HCT116 (cell line): Measurements from ENCODE around the gene INPP5D. TPM values are rescaled to one million over a fixed set of nuclear protein-coding genes. Genes with fewer than 3 reads are reported as not detected.

ENCODE experiments used
- ATAC-seq: fragments of 200-7000 bp; cut with Tn5 transposase; 2 replicates; pipeline ENCODE4 v1.9.1; 2020; ENCODE audit warnings: mild to moderate bottlenecking, moderate library complexity
- BruUV-seq: library from RNA; stranded (reverse); fragments of 400-500 nt; replicated peaks from 2 replicates; lab custom pipeline; 2021; lab: Mats Ljungman, UMichigan
- CTCF ChIA-PET: fragments of 300-600 bp; sonication (Branson Sonifier 250); formaldehyde crosslinking; loops from one replicate; lab custom pipeline; 2021; ENCODE audit warnings: antibody characterized with exemption; lab: Charles Lee
- POLR2A ChIA-PET: fragments of 300-600, 350-600 bp; sonication (Branson Sonifier 250); formaldehyde crosslinking; loops from one replicate; lab custom pipeline; 2021; ENCODE audit warnings: antibody characterized with exemption; lab: Charles Lee
- RAD21 ChIA-PET, 2 experiments: fragments of 300-600 bp; sonication (Branson Sonifier 250); formaldehyde crosslinking; loops; one replicate each; lab custom pipeline; 2023; ENCODE audit warnings: low total read pairs in 2 of 2; ENCODE audit not compliant: uncharacterized antibody in 2 of 2, unreplicated experiment in 2 of 2, low non-redundant PET in 1 of 2; lab: Charles Lee
- DNase-seq: peaks from one replicate; pipeline ENCODE4 v3.0.0-alpha.2; 2010; ENCODE audit warnings: low read depth, low spot score
- H2AFZ ChIP-seq: fragments of 200-600 bp; shearing (Covaris generic), sonication (generic); 2 replicates; pipeline ENCODE4 v1.6.1; 2017; ENCODE audit warnings: low read depth, mixed run types, mixed read lengths, antibody characterized with exemption, low read length; ENCODE audit not compliant: poor library complexity, severe bottlenecking
- H3K27ac ChIP-seq: 2 replicates; pipeline ENCODE4 v1.5.1; 2012; ENCODE audit warnings: low read depth, low read length
- H3K27me3 ChIP-seq: fragments of 200-600 bp; sonication (generic); 2 replicates; pipeline ENCODE4 v1.6.1; 2016; ENCODE audit warnings: mixed run types, low read length, mixed read lengths; ENCODE audit not compliant: insufficient read depth
- H3K36me3 ChIP-seq, 2 experiments: fragments of 200-500 bp in 1 of 2; fragments of 200-600 bp in 1 of 2; sonication (Bioruptor generic) in 1 of 2; sonication (generic) in 1 of 2; 2 replicates each; pipeline versions ENCODE4 v1.5.1 to v1.6.1; 2014 to 2016; ENCODE audit warnings: low read length in 2 of 2, inconsistent platforms in 1 of 2, mixed read lengths in 1 of 2, mixed run types in 1 of 2; ENCODE audit not compliant: insufficient read depth in 2 of 2, control insufficient read depth in 1 of 2
- H3K4me1 ChIP-seq, 2 experiments: fragments of 200-600 bp in 1 of 2; sonication (generic) in 1 of 2; 2 replicates each; pipeline versions ENCODE4 v1.5.1 to v1.6.1; 2012 to 2017; ENCODE audit warnings: low read length in 2 of 2, inconsistent platforms in 1 of 2, mild to moderate bottlenecking in 1 of 2, mixed read lengths in 1 of 2, mixed run types in 1 of 2, moderate library complexity in 1 of 2; ENCODE audit not compliant: insufficient read depth in 2 of 2, control insufficient read depth in 1 of 2
- H3K4me2 ChIP-seq: fragments of 200-600 bp; sonication (generic); 2 replicates; pipeline ENCODE4 v1.6.1; 2017; ENCODE audit warnings: mixed run types, low read length, mixed read lengths
- H3K4me3 ChIP-seq, 2 experiments: fragments of 200-600 bp in 1 of 2; sonication (generic) in 1 of 2; replicated peaks in 1 of 2; 2 replicates each; pipeline ENCODE4 v1.5.1; 2011 to 2016; ENCODE audit warnings: low read length in 2 of 2, control low read depth in 1 of 2, low read depth in 1 of 2, mild to moderate bottlenecking in 1 of 2, mixed read lengths in 1 of 2, mixed run types in 1 of 2
- H3K79me2 ChIP-seq: fragments of 200-600 bp; sonication (generic); 2 replicates; pipeline ENCODE4 v1.6.1; 2017; ENCODE audit warnings: mild to moderate bottlenecking, mixed run types, low read length, moderate library complexity, mixed read lengths; ENCODE audit not compliant: insufficient read depth
- H3K9ac ChIP-seq: fragments of 200-600 bp; sonication (generic); 2 replicates; pipeline ENCODE4 v1.6.1; 2016; ENCODE audit warnings: low read length, mixed read lengths
- H3K9me2 ChIP-seq: fragments of 200-600 bp; sonication (generic), shearing (Covaris generic); 2 replicates; pipeline ENCODE4 v1.6.1; 2017; ENCODE audit warnings: mixed run types, mild to moderate bottlenecking, moderate library complexity; ENCODE audit not compliant: insufficient read depth
- H3K9me3 ChIP-seq, 2 experiments: fragments of 200-500 bp in 1 of 2; fragments of 200-600 bp in 1 of 2; sonication (Bioruptor generic) in 1 of 2; sonication (generic) in 1 of 2; 2 replicates each; pipeline ENCODE4 v1.6.1; 2014 to 2017; ENCODE audit warnings: low read length in 2 of 2, mixed read lengths in 2 of 2, inconsistent platforms in 1 of 2, low read depth in 1 of 2, mild to moderate bottlenecking in 1 of 2, mixed run types in 1 of 2, moderate library complexity in 1 of 2; ENCODE audit not compliant: control insufficient read depth in 1 of 2, insufficient read depth in 1 of 2
- H4K20me1 ChIP-seq: fragments of 200-600 bp; sonication (generic), shearing (Covaris generic); 2 replicates; pipeline ENCODE4 v1.6.1; 2017; ENCODE audit warnings: mixed run types, mild to moderate bottlenecking, moderate library complexity; ENCODE audit not compliant: insufficient read depth
- EGR1 ChIP-seq: IDR thresholded peaks from 2 replicates; pipeline ENCODE4 v1.6.1; 2012; ENCODE audit warnings: low read depth
- POLR2A ChIP-seq: IDR thresholded peaks from 2 replicates; pipeline ENCODE4 v1.7.0; 2011; ENCODE audit warnings: borderline replicate concordance; ENCODE audit not compliant: insufficient read depth, insufficient read length; ENCODE audit errors: extremely low read depth
- POLR2AphosphoS5 ChIP-seq: IDR thresholded peaks from 2 replicates; pipeline ENCODE4 v1.6.1; 2011; ENCODE audit warnings: mild to moderate bottlenecking, low read depth, low read length, moderate library complexity
- SP1 ChIP-seq: IDR thresholded peaks from 2 replicates; pipeline ENCODE4 v1.6.1; 2012; ENCODE audit warnings: low read depth
- TCF7L2 ChIP-seq: IDR thresholded peaks from 2 replicates; pipeline ENCODE4 v1.7.0; 2011; ENCODE audit warnings: borderline replicate concordance, inconsistent platforms; ENCODE audit not compliant: insufficient read depth, insufficient read length; ENCODE audit errors: extremely low read depth
- intact Hi-C: fragments of 100-400 bp; cut with micrococcal nuclease; formaldehyde crosslinking; loops from 2 replicates; pipeline ENCODE4 v1.10.0; 2022
- total RNA-seq: library from RNA; stranded (reverse); gene quantifications from one replicate; pipeline ENCODE4 v1.2.1, GENCODE V29; 2021; ENCODE audit not compliant: unreplicated experiment

Gene INPP5D
- total RNA-seq, 1 experiment from 2014 or later = 1.8 TPM

- Histone ChIP-seq H3K4me2 (no peak overlapping the region), H3K27ac (no peak overlapping the region), H4K20me1 (no peaks in the 10 kb centered on the region)
- CTCF ChIA-PET = no interaction called here
- TF ChIP-seq SP1 = no peak
- TF ChIP-seq, all 23 proteins: peak for 0
- RAD21 ChIA-PET = no interaction called here
- Histone ChIP-seq H3K9me2 (no peaks in the 10 kb centered on the region), H3K27me3 (0 out of 2 replicates have a peak, but pooled peaks cover 6% of the 10 kb centered on the region), H2AFZ (no peak overlapping the region), H3K9me3 (no peaks in the 10 kb centered on the region), H3K4me1 (no peaks in the 10 kb centered on the region), H3K9ac (no peak overlapping the region), H3K36me3 (no peaks in the 10 kb centered on the region), H3K79me2 (no peaks in the 10 kb centered on the region), H3K4me3 (no peak overlapping the region)
- ATAC-seq (no peak), DNase-seq (no peak)
- intact Hi-C loops = no loop called here
- no TSS peak for BruUV-seq
- POLR2A ChIA-PET = no interaction called here
Measured at GRCh38 chr2:233107011-233107410, 46.9 kb downstream of the INPP5D start.

GRCh38 chr2:233107831-233108300 lies 47.7 kb downstream of the INPP5D start:
- ATAC-seq = no peak

More at GRCh38 chr2:233107831-233108300, 47.7 kb downstream of the INPP5D start:
- TF ChIP-seq POLR2AphosphoS5 (no peak), POLR2A (no peak), TCF7L2 (no peak), EGR1 (no peak)
- no peaks in the 10 kb centered on the region for H4K20me1 ChIP-seq
- H3K9ac ChIP-seq = no peak overlapping the region
- no TSS peak for BruUV-seq
- no peak overlapping the region for H3K4me2 ChIP-seq
- ChIA-PET RAD21 (no interaction called here), CTCF (no interaction called here), POLR2A (no interaction called here)
- H3K9me2 ChIP-seq = no peaks in the 10 kb centered on the region
- no peak overlapping the region for H3K27ac ChIP-seq
- intact Hi-C loops = no loop called here
- no peaks in the 10 kb centered on the region for H3K79me2 ChIP-seq
- H3K27me3 ChIP-seq = 0 out of 2 replicates have a peak, but pooled peaks cover 6% of the 10 kb centered on the region
- no peak overlapping the region for H2AFZ ChIP-seq
- no peak for DNase-seq
- H3K36me3 ChIP-seq = no peaks in the 10 kb centered on the region
- no peak overlapping the region for H3K4me3 ChIP-seq
- H3K9me3 ChIP-seq = no peaks in the 10 kb centered on the region
- no peaks in the 10 kb centered on the region for H3K4me1 ChIP-seq
